Suppressor macrophage treated with lipopolysaccharide for 1 hour (primary cell): ENCODE results near the gene RBBP5.

ENCODE experiments used
- DNase-seq, 3 donors: peaks; one replicate each; pipeline ENCODE4 v3.0.0-alpha.2; 2020 to 2022

The RBBP5 gene

GRCh38 chr1:205053296-205053695 lies 68.5 kb downstream of the RBBP5 start:
- DNase-seq: no peak

DNA sequence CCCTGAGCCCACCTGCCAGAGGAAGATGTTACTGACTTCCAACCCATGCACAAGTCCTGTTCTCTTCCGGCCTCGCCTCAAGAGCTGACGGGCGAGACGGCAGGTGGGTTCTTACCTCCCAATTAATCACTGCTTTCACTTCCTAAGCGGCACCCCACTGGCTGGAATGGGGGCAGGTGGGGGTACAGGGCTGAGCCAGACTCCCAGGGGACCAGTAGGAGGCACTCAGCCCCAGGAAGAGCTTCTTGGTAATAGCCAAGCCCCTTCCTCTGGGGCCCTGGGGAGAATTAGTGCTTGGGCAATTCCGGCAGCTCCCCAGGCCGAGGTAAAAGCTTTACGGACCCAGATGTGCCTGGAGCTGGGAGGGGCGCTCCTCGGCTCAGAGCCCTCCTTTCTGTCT lies 69.1 kb downstream of the RBBP5 start:
- no peak for DNase-seq

DNA sequence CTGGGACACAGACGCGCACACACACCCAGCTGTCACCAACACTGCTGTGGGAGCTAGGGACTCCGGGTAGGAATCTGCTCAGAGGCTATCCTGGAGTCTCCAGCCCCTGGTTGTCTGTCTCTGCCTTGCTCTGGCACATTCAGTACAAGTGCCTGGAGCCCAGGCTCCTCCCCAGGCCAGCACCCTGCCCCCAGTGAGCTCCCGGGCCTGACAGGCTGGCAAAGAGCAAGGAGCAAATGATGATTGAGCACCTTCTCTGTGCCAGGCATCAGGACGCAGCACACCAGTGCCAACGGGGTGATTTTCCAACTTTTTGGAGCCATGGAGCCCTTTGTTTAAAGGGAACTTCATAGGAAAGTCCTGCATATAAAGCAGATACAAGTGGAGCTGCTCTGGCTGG lies 72.3 kb downstream of the RBBP5 start:
- DNase-seq: no peak

DNA sequence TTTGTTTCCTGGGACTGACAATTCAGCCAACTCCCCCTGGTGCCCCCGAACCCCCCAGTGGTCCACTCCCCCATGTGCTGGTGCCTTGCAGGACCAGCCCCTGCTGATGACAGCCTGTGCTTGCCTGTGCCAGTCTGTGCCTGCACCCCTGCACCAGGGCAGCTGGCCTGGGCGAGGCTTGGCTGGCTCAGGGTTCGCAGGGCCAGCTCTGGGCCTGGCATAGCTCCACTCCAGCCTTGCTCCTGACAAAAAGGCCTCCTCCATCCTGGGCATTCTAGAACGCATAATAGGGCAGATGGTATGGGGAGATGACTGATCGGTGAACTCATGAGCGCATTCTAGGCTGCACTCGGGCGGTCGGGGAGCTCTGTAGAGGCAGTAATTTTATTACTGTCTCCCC lies 73.4 kb downstream of the RBBP5 start:
- DNase-seq: no peak

GRCh38 chr1:205047764-205048231 lies 74.0 kb downstream of the RBBP5 start:
- DNase-seq: no peak

DNA sequence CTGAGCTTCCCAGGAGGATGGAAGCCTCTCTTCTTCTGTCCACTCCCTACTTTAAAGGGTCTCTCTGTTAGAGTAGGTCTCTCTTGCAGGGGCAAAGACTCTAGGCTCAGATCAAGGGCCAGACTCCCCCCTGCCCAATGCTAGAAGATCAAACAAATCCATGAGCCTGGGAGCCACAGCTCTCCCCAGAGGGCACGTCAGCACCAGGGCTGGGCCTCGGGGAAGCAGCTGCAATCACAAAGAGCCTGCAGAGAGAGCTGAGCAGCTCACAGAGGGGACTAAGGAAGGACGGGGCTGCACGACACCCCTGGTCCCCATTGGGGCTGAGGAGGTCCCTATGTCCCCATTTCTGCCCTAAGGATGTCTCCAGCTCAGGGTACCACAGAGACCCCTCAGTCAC lies 74.9 kb downstream of the RBBP5 start:
- no peak for DNase-seq

DNA sequence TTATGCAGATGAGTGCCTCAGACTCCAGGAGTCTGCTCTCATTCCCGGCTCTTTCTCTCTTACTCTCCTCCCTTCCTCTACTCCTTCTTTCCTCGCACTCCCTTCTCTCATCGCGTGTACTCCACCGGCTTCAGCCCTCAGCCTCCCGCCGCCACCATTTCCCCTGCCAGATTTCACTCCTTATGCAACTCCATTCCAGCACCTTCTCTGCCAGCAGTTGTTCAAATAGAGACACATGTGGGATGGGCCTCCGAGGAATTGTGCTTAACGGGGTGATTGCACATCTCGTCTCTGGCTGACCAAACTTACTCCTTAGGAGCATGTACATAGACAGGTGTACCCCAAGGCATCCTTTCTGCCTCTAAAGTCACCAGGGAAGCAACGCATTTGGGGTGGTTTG lies 76.6 kb downstream of the RBBP5 start:
- no peak for DNase-seq

GRCh38 chr1:205044741-205045140 lies 77.0 kb downstream of the RBBP5 start:
- DNase-seq: no peak

DNA sequence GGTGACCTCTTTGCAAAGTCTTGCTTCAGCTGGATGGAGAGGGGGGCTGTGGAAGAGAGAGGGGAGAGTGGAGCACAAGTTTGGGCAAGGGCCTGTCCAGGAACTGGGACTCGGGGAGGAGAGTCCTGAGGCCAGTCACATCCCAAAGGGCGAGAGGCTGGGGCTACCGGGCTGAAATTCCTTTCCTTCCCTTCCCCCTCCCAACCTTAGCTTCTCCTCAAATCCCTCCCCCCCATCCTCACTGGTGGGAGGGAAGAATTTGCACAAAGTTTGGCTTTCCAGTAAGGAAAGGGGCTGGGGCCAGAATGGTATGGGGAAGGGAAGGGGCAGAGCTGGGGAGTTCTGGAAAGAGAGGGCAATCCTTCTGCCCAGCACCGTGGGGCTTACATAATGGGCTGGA lies 77.9 kb downstream of the RBBP5 start:
- no peak for DNase-seq

- DNase-seq: peak in 1 of 3 donors; percentile 5
These were observed 78.6 kb downstream of the RBBP5 start, which contains the start of gene CNTN2 for GRCh38 chr1:205042911-205043806. Gene CNTN2, plus strand, starts transcription at chr1:205043212. Its CDS starts 9,974 bp downstream, at chr1:205053186.

DNA sequence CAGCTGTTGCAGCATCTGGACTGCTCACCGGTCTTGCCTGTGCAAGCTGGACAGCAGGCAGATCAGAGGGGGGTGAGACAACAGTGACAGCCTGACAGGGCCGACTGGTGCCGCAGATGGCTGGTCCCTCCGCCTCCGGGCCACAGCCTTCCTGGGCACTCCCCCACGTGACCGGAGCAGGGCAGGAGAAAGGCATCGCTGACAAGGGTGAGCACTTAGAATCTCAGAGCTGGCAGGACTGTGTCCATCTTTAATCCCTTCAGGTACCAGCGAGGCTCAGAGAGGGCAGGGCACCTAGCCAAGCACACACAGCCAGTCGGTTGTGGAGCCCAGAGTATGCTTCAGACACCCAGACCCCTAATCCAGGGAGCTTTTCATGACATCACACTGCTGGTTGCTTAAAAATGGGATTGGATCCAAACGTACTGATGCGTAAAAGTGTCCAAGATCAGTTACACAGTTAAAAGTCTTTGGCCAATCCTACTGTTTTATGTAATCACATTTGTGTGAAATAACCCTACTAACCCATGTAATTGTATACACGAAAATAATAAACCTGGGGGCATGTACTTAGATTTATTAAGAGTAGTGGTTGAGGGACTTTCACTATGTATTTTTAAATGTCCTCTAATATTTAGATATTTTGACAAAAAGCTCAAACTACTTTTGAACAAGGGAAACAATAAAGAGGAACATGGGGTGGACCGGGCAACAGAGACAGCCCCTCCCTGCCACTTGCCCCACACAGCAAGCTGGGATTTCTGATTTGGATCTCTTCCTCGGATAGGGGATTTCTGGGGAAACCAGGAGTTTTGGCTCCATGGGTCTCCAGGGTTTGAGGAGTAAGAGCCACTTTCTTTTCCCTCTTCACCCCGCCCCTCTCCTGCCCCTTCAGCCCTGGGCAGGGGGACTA lies 79.5 kb downstream of the RBBP5 start:
- peak in 1 of 3 donors; percentile 7 for DNase-seq

DNA sequence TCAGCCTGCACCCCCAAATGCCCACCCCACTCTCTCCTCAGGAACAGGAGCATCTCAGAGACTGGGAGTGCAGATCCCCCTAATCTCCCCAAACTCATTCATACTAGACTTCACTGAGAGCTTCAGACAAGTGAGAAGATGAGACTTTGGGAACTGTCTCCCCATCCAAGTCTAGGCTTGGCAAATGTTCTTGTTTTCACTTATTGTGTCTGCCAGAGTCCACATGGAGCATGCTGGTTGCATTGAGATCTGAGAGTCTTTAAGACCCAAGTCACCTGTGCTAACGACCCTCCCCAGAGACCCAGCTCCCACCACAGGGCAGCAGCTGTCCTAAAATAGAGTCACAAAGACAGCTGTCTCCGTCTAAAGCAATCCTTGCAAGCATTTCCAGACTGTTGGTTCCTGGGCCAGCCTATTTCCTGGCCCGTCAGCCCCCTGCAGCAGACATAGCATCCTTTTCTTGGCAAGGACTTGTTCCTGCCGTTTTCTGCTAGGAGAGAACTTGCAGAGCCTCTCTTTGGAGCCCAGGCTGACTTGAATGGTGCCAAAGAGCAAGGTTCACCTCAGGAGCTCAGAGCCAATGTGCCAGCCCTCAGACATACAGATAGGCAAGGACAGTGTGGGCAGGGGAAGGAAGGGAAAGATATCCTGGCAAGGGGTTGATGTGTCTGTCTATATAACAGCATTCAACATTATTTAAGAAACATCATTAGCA lies 80.6 kb downstream of the RBBP5 start:
- no peak for DNase-seq

DNA sequence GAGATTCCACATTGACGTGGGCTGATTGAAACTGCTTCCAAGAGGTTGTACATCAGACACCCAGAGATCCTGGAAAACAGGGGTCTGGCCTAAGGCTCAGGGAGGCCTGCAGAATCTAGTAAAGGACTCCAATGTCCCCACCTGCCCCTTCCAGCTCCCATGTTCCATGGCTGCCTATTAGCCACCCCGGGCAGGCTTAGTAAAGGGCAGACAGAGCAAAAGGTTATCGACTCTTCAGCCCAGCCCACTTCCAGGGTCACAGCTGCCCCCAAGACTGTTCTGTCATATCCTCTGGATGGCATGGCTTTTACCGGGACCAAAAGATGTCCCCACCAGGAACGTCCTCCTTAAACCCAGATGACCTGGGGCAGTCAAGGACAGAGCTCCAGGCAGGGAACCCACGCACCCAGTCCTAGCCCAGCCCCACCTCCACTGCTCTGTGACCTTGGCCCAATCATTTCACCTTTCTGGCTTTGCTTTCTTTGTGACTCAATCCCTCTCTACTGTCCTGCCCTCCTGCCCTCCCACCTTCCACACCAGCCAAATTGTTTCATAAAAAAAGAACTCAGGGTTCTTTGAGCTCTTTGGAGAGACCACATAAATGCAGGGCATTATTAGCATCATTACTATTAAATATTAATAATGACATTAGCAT lies 83.5 kb downstream of the RBBP5 start:
- no peak for DNase-seq

DNA sequence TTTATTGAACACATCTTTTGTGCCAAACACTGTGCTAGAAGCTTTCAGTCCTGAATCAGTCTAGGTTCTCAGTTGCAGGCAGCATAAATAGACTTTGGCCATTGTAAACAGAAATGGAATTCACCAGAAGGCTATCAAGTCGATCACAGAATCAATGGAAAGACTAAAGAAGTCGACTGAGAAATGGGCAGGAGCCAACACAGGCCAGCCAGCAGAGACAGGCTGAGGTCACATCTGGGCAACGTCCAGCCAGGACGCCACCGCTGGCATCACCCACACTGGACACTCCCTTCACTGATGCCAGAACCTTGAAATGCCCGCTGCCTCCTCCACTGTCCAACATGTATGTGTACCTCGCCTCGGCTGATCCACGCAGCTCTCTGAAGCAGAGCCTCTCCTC lies 84.2 kb downstream of the RBBP5 start:
- DNase-seq: no peak
